ENCODE results near the gene DHH. TPM values are rescaled to one million over a fixed set of nuclear protein-coding genes. Genes with fewer than 3 reads are reported as not detected.
"Not testable (repeated sequence)": the region's sequence is repeated elsewhere in the genome, so short reads cannot be mapped to it uniquely, and the experiment has no call there.

Gene DHH
- total RNA-seq, 1 experiment from 2014 or later, result 0.06 TPM

DNA sequence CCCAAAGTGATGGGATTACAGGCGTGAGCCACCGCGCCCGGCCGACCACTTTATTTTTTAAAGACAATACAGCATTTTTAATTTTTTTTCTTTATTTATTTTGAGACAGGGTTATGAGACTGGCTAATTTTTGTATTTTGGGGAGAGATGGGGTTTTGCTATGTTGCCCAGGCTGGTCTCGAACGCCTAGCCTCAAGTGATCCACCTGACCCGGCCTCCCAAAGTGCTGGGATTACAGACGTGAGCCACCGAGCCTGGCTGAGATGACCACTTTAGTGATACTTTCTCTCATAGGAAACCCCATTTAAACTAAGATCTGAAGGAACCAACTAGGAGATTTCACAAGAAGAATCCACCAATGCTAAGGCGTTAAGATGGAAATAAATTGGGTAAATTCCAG, 23.6 kb downstream of the DHH start:
- no peak for DNase-seq (ENCODE audit: low read depth)

GRCh38 chr12:49069507-49070346, 24.9 kb downstream of the DHH start, which contains the start of gene RHEBL1:
RHEBL1 (minus strand) TSS chr12:49069979; CDS start chr12:49069785, 194 bp downstream.
- peak; percentile 97 for DNase-seq (ENCODE audit: low read depth)

- DNase-seq (ENCODE audit: low read depth), result no peak
Observed at GRCh38 chr12:49068879-49069506, 25.6 kb downstream of the DHH start.

DNA sequence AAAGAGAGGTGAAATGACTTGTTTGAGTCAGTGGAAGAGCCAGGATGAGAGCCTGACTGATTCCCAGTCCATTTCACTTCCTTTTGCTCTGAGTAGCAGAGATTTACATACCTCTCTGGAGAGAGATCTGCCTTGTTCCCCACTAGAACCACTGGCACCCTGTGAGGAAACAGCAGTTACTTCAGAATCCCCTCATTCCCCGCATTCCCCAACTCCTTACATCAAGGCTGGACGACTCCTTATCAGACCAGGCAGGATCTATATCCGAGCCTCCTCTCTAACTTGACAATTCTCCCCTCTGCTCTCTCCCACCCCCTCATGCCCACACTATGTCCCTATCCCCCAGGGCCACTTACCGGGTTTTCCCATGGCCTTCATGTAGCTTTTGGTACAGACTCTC, 28.5 kb downstream of the DHH start:
- no peak for DNase-seq (ENCODE audit: low read depth)

DNA sequence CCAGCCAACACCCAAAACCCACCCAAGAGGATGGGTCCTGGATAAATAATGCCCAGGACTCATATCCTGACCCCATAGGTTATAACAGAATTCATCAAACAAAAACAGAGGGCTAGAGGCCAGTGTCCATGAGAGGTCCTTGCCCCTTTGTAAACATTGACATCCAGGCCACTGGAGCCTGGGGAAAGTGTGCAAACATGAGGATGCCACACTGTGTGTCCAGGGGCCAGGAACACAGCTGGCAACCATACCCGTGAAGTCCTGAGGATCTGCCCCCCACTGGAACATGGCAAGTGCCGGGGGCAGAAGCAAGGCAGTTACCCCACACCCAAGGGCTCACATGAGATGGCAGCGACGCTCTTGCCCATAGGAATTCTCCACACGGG, 29.8 kb downstream of the DHH start:
- no peak for DNase-seq (ENCODE audit: low read depth)

GRCh38 chr12:49061916-49062315, 32.7 kb downstream of the DHH start:
- not testable (repeated sequence) for DNase-seq (ENCODE audit: low read depth)

DNA sequence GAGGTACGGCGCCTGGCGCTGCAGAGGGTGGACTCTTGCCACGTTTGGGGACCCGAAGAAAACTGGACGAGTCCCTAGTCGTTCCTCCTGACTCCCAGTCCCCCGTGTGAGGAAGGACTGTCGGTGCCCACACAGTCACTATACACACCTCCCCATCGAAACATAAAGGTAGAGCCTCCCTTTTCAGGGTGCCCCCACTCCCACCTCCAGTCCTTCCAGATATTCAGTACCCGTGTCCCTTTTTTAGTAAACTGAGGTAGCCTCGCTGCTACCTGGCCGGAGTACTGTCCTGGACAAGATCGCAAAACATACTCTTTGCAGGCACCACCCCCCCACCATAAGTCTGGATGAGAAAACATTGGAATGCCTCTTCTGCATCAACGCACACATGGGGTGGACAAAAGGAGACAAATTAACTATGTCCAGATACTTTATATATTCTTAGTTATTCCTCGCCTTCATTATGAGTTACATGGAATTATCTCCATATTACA, 33.4 kb downstream of the DHH start:
- no peak for DNase-seq (ENCODE audit: low read depth)

GRCh38 chr12:49060237-49061156, 34.1 kb downstream of the DHH start, which contains the start of gene KMT2D:
KMT2D (minus strand) TSS chr12:49060794; CDS start chr12:49055324, 5,470 bp downstream.
- DNase-seq (ENCODE audit: low read depth), result peak; percentile 93

DNA sequence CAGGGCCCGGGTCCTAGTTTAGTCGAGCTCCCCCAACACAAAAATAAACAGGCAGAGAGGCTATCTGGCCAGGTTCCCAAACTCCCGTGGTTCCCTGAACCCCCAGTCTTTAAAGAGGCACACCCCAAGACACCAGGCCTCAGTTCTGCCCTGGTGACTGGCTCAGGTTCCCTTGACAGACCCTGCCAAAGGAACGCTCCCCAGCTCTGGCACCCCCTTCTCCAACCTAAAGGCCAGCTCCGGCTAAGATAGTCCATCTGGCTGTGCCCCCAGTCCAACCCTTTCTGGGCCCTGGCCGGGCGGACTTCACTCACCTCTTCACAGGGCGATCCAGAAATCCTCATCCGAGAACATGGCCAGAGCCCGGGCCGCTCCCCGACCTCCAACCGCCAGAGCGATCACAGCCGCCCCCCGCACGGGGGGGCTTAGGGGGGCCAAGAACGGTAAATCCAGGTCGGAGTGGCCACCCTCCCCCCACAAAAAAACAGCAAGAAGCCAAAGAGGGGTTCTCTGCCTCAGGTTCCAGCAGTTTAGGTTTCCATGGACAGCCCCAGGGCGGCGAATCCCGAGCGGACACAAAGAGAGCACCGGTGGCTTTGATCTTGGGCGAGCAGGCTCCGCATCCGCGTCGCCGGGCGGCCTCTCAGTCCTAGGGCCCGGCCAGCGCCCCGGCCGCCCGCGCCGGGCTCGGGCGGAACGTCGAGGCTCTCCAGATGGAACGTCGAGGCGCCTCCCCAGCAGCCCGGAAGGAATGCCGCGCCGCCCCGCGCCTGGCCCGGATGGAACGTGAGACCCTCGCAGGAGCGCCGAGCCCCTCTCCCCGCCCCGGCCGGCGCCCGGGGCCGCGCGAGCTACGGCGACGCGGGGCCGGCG, 35.1 kb downstream of the DHH start:
- no peak for DNase-seq (ENCODE audit: low read depth)

DNA sequence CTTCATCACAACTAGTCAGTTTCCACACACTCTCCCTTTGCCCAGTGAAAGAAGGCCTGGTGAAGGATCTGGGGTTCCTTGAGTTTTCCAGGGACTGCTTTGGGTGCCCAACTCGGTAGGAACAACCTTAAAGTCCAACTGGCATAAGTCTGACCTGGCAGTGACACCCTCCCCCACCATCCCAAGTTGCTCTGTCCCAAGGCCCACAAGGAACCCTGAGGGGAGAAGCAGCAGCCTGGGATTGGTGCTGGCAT, 35.6 kb downstream of the DHH start:
- DNase-seq (ENCODE audit: low read depth), result no peak

DNA sequence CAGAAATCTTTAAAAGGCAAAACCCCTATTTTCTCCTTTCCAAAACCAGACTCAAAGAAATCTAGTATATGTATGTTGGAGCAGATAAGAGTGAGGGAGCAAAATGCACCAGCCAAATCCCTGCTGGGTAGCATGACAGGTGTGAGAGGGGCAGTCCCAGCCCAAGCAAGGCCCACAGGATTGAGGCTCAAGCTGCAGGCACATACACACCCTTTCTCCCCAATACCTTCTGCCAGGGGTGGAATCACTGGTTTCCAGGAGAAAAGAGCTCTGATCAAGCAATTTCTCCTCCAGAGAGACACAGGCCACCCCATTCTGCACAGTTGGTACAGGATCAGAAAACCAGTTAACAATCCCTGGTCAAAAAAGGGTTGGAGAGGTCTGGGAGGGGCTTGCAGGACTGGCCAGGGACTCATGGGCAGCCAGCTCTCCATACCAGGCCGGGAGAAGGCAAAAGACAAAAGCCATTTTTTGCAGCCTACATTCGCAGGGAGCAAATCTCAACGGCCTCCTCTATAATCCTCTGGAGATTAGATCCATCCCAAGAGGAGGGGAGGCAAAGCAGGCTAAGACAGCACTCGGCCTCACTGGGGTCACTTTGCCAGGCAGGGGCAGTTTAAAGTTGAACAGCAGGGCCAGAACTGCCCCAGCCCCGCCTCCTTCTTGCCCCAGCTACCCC, 36.1 kb downstream of the DHH start:
- DNase-seq (ENCODE audit: low read depth), result no peak

GRCh38 chr12:49057888-49058287, 36.7 kb downstream of the DHH start:
- no peak for DNase-seq (ENCODE audit: low read depth)

DNA sequence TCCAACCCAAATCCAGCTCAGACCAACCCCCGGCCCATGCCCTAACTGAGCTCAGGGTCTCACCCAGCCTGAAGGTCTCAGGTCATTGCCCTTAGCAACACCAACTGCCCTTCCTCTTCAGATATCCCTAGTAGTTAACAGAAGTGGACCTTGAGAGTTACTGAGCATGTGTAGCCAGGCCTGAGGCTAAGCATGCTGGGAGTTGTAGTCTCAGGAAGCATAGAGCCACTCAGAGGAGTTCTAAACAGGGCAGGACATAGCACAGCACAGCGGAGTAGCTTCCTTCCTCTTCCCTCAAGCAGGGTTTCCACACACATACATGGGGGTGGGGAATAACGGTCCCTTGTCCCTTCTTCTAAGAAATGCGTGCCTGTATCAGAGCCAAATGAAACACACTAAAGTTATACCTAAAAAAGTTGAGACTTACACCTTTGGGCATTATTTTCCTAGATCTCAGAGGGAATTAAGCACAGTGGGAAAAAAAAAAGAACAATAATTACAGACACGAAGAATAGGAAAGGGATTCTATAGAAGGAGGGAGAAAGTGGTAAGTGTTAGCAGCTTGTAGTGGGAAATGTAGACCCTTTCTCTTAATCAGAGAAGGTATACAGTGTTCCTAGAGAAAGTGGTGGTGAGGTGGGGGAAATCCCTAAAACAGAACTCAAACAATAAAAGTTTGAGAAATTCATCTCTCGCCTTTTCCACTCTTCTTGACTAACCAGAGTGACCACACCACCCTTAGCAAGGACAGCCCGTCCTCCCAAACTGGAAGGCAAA, 38.4 kb downstream of the DHH start:
- DNase-seq (ENCODE audit: low read depth), result peak; percentile 71

GRCh38 chr12:49055092-49055491, 39.5 kb downstream of the DHH start:
- DNase-seq (ENCODE audit: low read depth), result no peak

- no peak for DNase-seq (ENCODE audit: low read depth)
Observed at GRCh38 chr12:49054524-49054923, 40.1 kb downstream of the DHH start.

DNA sequence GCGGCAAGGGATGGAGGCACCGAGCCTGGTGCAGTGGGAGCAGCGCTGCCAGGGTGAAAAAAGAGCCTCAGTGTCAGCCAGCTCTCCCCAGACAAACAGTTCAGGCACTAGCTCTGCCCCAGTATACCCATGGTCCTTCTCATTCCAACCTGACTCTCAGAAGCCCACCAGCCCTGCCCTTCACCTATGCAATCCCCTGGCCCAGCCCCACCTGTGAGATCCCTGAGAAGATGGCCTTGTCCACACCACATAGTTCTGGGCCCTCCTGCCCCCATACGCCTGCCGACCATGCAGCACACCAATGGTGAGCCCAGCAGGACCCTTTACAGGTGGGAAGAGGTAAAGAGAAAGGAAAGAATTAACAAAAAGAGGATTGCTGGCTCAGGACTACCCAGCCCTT, 40.5 kb downstream of the DHH start:
- no peak for DNase-seq (ENCODE audit: low read depth)

- no peak for DNase-seq (ENCODE audit: low read depth)
Observed at GRCh38 chr12:49052451-49053208, 42.0 kb downstream of the DHH start.

DNA sequence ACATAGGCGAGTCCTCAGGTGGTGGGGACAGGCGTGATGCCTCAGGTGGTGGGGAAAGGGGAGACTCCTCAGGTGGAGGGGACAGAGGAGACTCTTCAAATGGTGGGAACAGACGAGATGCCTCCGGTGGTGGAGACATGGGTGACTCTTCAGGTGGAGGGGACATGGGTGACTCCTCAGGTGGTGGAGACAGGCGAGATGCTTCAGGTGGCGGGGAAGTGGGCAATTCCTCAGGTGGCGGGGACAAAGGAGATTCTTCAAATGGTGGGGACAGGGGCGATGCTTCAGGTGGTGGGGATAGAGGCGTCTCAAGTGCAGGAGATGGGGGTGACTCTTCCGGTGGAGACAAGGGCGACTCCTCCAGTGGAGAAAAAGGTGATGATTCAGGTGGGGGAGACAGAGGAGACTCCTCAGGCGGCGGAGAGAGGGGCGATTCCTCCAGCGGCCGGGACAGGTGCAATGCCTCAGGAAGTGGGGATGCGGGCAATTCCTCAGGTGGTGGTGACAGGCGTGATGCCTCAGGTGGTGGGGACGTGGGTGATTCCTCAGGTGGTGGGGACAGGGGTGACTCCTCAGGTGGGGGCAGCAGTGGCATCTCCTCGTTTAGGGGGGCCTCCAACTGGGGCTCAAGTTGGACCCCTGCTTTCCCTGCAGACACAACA, 42.7 kb downstream of the DHH start:
- DNase-seq (ENCODE audit: low read depth), result no peak

Data from LHCN-M2 (cell line).